Measurements from ENCODE around the gene SZT2.
"Not testable (repeated sequence)": the region's sequence is repeated elsewhere in the genome, so short reads cannot be mapped to it uniquely, and the experiment has no call there.

The SZT2 gene

DNA sequence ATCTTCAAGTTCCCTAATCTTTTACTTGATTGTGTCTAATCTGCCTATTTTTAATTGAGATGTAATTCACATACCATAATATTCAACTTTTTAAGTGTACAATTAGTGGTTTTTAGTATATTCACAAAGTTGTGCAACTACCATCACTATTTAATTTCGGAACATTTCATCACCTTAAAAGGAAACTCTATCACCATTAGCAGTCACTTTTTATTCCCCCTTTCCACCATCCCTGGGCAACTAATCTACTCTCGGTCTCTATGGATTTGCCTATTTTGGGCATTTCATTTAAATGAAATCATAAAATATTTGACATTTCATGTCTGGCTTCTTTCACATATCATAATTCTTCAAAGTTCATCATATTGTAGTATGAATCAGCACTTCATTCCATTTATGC is 94.7 kb downstream of the SZT2 start:
- FAIRE-seq: no peak
- DNase-seq (ENCODE audit: low spot score): no peak

GRCh38 chr1:43488165-43488564 is 98.5 kb downstream of the SZT2 start:
- FAIRE-seq: no peak
- no peak for DNase-seq (ENCODE audit: low spot score)

DNA sequence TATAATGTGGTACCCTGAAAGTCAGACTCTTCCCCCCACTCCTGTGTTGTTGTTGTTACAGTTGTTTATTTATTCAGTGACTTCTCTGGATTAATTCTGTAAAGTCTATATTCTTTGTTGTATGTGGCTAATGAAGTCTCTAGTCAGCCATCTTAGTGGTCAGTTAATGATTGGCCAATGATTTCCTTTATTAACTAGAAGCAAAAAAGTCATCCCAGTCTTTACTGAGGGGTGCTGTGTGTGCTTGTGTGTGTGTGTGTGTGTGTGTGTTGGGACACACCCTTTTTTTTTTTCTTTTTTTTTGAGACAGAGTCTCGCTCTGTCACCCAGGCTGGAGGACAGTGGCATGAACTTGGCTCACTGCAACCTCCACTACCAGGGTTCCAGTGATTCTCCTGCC is 101.4 kb downstream of the SZT2 start:
- no peak for FAIRE-seq

GRCh38 chr1:43492826-43493225 is 103.1 kb downstream of the SZT2 start:
- no peak for FAIRE-seq

More for the DNA sequence above, 101.4 kb downstream of the SZT2 start:
- no peak for DNase-seq (ENCODE audit: low spot score)

DNA sequence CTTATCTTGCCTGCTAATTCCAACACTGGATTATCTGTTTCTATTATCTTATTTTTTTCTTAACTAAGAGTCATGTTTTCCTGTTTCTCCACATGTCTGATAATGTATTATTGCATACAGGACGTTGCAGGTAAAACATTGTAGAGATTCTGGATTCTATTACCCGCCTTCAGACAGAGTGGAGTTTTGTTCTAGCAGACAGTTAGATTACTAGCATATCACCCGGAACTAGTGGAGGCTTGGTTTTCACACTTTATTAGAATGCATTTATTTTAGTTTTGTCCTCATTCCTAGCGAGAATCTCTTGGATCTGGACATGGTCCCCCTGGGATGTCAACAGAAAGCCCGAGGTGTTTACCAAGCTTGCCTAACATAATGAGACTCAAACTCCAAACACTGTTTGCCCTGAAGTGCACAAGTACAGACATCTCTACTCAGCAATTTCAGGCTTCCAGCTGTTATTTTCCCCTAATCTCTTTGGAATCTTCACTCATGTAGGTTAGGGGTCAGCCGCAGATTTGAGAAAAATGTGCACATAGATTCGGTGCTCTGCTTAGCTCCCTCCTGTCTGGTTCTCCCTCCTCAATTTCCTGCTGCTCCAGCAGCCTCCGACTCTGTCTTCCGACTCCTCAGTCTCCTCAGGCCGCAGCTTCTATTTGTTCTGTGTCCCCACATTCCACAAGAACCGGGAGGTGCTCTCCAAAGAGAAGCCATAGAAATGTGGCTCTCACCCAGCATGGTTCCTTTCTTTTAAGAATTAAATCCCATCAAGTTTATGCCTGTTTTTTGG is 104.2 kb downstream of the SZT2 start:
- DNase-seq (ENCODE audit: low spot score) (no peak), FAIRE-seq (no peak)

More at GRCh38 chr1:43492826-43493225, 103.1 kb downstream of the SZT2 start:
- DNase-seq (ENCODE audit: low spot score): no peak

GRCh38 chr1:43495204-43495603 is 105.5 kb downstream of the SZT2 start:
- FAIRE-seq (no peak), DNase-seq (ENCODE audit: low spot score) (no peak)

- FAIRE-seq: no peak
- no peak for DNase-seq (ENCODE audit: low spot score)
Observed at GRCh38 chr1:43499898-43500297, 110.2 kb downstream of the SZT2 start.

DNA sequence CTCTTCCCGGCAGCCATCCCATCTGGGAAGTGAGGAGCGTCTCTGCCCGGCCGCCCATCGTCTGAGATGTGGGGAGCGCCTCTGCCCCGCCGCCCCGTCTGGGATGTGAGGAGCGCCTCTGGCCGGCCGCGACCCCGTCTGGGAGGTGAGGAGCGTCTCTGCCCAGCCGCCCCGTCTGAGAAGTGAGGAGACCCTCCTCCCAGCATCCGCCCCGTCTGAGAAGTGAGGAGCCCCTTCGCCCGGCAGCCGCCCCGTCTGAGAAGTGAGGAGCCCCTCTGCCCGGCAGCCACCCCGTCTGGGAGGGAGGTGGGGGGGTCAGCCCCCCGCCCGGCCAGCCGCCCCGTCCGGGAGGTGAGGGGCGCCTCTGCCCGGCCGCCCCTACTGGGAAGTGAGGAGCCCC is 112.1 kb downstream of the SZT2 start:
- FAIRE-seq; DNase-seq (ENCODE audit: low spot score): not testable (repeated sequence)

GRCh38 chr1:43503534-43503933 is 113.8 kb downstream of the SZT2 start:
- no peak for FAIRE-seq
- DNase-seq (ENCODE audit: low spot score): no peak

Data from urothelium cell line (cell line).